ENCODE measurements around the gene PCDHGA7. TPM values are rescaled to one million over a fixed set of nuclear protein-coding genes. Genes with fewer than 3 reads are reported as not detected.
"Not testable (repeated sequence)": the region's sequence is repeated elsewhere in the genome, so short reads cannot be mapped to it uniquely, and the experiment has no call there.

PCDHGA7 gene
- total RNA-seq, 1 donor from 2014 or later = 1.1 TPM

GRCh38 chr5:141392429-141393198 lies 10.1 kb downstream of the PCDHGA7 start, which contains the start of gene PCDHGA8:
Gene PCDHGA8 (plus strand): TSS chr5:141392633. CDS start chr5:141392814, 181 bp downstream.
- Mint-ChIP-seq H3K27me3 (ENCODE audit: insufficient read depth, low read depth) (peaks cover 2% of the 10 kb centered on the region), H3K36me3 (peaks cover 9% of the 10 kb centered on the region), H3K4me3 (no peak within 1 kb of the TSS), H3K9me3 (peaks cover 56% of the 10 kb centered on the region), H3K4me1 (no peaks in the 10 kb centered on the region), H3K27ac (no peak within 1 kb of the TSS)
- no peak for DNase-seq (ENCODE audit: low spot score)
- TF ChIP-seq CTCF (IDR thresholded peaks at IDR 0.05) (no peak), EZH2 (IDR thresholded peaks at IDR 0.05) (no peak), EZH2phosphoT487 (IDR thresholded peaks at IDR 0.05) (no peak)
- no peak within 1 kb of the TSS for H3K27ac ChIP-seq
- no peaks in the 10 kb centered on the region for H3K27me3 ChIP-seq
- no peaks in the 10 kb centered on the region for H4K20me1 ChIP-seq (ENCODE audit: low read depth)
- peak within 1 kb of the TSS; percentile 3 for H3K4me3 ChIP-seq
- H3K79me2 ChIP-seq (ENCODE audit: low read depth) = no peaks in the 10 kb centered on the region
- no peak within 1 kb of the TSS for H3K9ac ChIP-seq
- H3K36me3 ChIP-seq = peaks cover 19% of the 10 kb centered on the region
- peaks cover 57% of the 10 kb centered on the region for H3K9me3 ChIP-seq (ENCODE audit: low read depth)
- no peaks in the 10 kb centered on the region for H3K4me1 ChIP-seq
- H2AFZ ChIP-seq (replicated peaks) = no peak within 1 kb of the TSS
- H3K4me2 ChIP-seq = no peak within 1 kb of the TSS
- peaks cover 7% of the 10 kb centered on the region for H3F3A ChIP-seq (ENCODE audit: low read depth)

DNA sequence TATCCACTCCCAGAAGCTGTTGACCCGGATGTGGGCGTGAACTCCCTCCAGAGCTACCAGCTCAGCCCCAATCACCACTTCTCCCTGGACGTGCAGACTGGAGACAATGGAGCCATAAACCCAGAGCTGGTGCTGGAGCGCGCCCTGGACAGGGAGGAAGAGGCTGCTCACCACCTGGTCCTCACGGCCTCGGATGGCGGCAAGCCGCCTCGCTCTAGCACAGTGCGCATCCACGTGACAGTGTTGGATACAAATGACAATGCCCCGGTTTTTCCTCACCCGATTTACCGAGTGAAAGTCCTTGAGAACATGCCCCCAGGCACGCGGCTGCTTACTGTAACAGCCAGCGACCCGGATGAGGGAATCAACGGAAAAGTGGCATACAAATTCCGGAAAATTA lies 10.7 kb downstream of the PCDHGA7 start:
- H3K27me3 ChIP-seq = no peaks in the 10 kb centered on the region
- H3K36me3 ChIP-seq = peaks cover 19% of the 10 kb centered on the region
- H2AFZ ChIP-seq (replicated peaks) = no peak overlapping the region
- no peaks in the 10 kb centered on the region for H3K79me2 ChIP-seq (ENCODE audit: low read depth)
- no peak for TF ChIP-seq EZH2 (IDR thresholded peaks at IDR 0.05)
- TF ChIP-seq CTCF (IDR thresholded peaks at IDR 0.05) = no peak
- no peak for TF ChIP-seq EZH2phosphoT487 (IDR thresholded peaks at IDR 0.05)
- no peak overlapping the region for H3K9ac ChIP-seq
- Mint-ChIP-seq H3K36me3 (peaks cover 9% of the 10 kb centered on the region), H3K9me3 (peaks cover 54% of the 10 kb centered on the region), H3K27me3 (ENCODE audit: insufficient read depth, low read depth) (peaks cover 2% of the 10 kb centered on the region), H3K27ac (no peak overlapping the region), H3K4me3 (no peak overlapping the region), H3K4me1 (no peaks in the 10 kb centered on the region)
- H3F3A ChIP-seq (ENCODE audit: low read depth) = peaks cover 7% of the 10 kb centered on the region
- no peak for DNase-seq (ENCODE audit: low spot score)
- H3K4me3 ChIP-seq = no peak overlapping the region
- no peak overlapping the region for H3K27ac ChIP-seq
- peaks cover 58% of the 10 kb centered on the region for H3K9me3 ChIP-seq (ENCODE audit: low read depth)
- no peak overlapping the region for H3K4me2 ChIP-seq
- H3K4me1 ChIP-seq = no peaks in the 10 kb centered on the region
- H4K20me1 ChIP-seq (ENCODE audit: low read depth) = no peaks in the 10 kb centered on the region

- not testable (repeated sequence) for H3K27me3 Mint-ChIP-seq (ENCODE audit: insufficient read depth, low read depth); DNase-seq (ENCODE audit: low spot score); H3K4me1 ChIP-seq; H2AFZ ChIP-seq (replicated peaks); H3K36me3 Mint-ChIP-seq; H4K20me1 ChIP-seq (ENCODE audit: low read depth); H3F3A ChIP-seq (ENCODE audit: low read depth); H3K4me2 ChIP-seq; H3K4me1 Mint-ChIP-seq; H3K27ac ChIP-seq; H3K4me3 ChIP-seq; H3K27me3 ChIP-seq; H3K27ac Mint-ChIP-seq; H3K4me3 Mint-ChIP-seq; H3K79me2 ChIP-seq (ENCODE audit: low read depth); H3K9ac ChIP-seq
- H3K9me3 ChIP-seq (ENCODE audit: low read depth) = peaks cover 63% of the 10 kb centered on the region
- peaks cover 56% of the 10 kb centered on the region for H3K9me3 Mint-ChIP-seq
- H3K36me3 ChIP-seq = peaks cover 19% of the 10 kb centered on the region
Observed at GRCh38 chr5:141394401-141395187, 12.1 kb downstream of the PCDHGA7 start.

- not testable (repeated sequence) for H3K4me1 Mint-ChIP-seq; H3K36me3 ChIP-seq; H3K4me2 ChIP-seq; H3K4me3 Mint-ChIP-seq; H3K4me3 ChIP-seq; H3K27ac Mint-ChIP-seq; H4K20me1 ChIP-seq (ENCODE audit: low read depth); H3K4me1 ChIP-seq; H2AFZ ChIP-seq (replicated peaks); H3K79me2 ChIP-seq (ENCODE audit: low read depth); H3K27me3 ChIP-seq; H3F3A ChIP-seq (ENCODE audit: low read depth); DNase-seq (ENCODE audit: low spot score); H3K9ac ChIP-seq; H3K36me3 Mint-ChIP-seq; H3K27ac ChIP-seq; H3K27me3 Mint-ChIP-seq (ENCODE audit: insufficient read depth, low read depth)
- H3K9me3 Mint-ChIP-seq = peaks cover 60% of the 10 kb centered on the region
- peaks cover 41% of the 10 kb centered on the region for H3K9me3 ChIP-seq (ENCODE audit: low read depth)
Observed at GRCh38 chr5:141397756-141398551, 15.4 kb downstream of the PCDHGA7 start, which contains the start of gene PCDHGB5. Gene PCDHGB5 (plus strand): TSS chr5:141397947. CDS start chr5:141398128, 181 bp downstream.
